Measurements from ENCODE around the gene SH3TC1. TPM values are rescaled to one million over a fixed set of nuclear protein-coding genes. Genes with fewer than 3 reads are reported as not detected.

SH3TC1 gene
- total and polyA plus RNA-seq, 2 of the 8 experiments (the other 6 are each of a cell fraction or from before 2014, with no cell fraction given) = 0.15 TPM; not detected in 1

- TF ChIP-seq RAD21 (IDR thresholded peaks at IDR 0.05 in 1 of 2, conservative IDR thresholded peaks at IDR 0.05 in 1 of 2; ENCODE audit: low read depth in 2 of 2, low read length in 2 of 2) (no peak), NRF1 (IDR thresholded peaks at IDR 0.05; ENCODE audit: low read depth, low read length) (no peak), RBBP5 (IDR thresholded peaks at IDR 0.05; ENCODE audit: borderline replicate concordance, low read depth, low read length) (no peak), RFX5 (IDR thresholded peaks at IDR 0.05; ENCODE audit: borderline replicate concordance, low read depth, low read length) (no peak), GABPA (IDR thresholded peaks at IDR 0.05; ENCODE audit: borderline replicate concordance, insufficient read depth, low read length) (no peak), SRF (IDR thresholded peaks at IDR 0.05; ENCODE audit: low read depth, low read length) (no peak), FOSL1 (IDR thresholded peaks at IDR 0.05; ENCODE audit: insufficient read depth, low read depth, low read length) (no peak), ATF2 (IDR thresholded peaks at IDR 0.05; ENCODE audit: low read length) (no peak), CBX8 (IDR thresholded peaks at IDR 0.05; ENCODE audit: borderline replicate concordance, low read depth, low read length) (no peak), SIX5 (IDR thresholded peaks at IDR 0.05; ENCODE audit: low read depth, low read length) (no peak)
These were observed 91.0 kb downstream of the SH3TC1 start (continued) for GRCh38 chr4:8289956-8290700.
